ENCODE measurements around the gene EXOSC2.
"Not testable (repeated sequence)": the region's sequence is repeated elsewhere in the genome, so short reads cannot be mapped to it uniquely, and the experiment has no call there.

EXOSC2 gene

GRCh38 chr9:130668196-130668595 is 25.4 kb upstream of the EXOSC2 start:
- no peak for DNase-seq

- no peak for DNase-seq
Observed at GRCh38 chr9:130668659-130669058, 24.9 kb upstream of the EXOSC2 start.

GRCh38 chr9:130669965-130670364 is 23.6 kb upstream of the EXOSC2 start:
- DNase-seq, result no peak

- no peak for DNase-seq
Observed at GRCh38 chr9:130670644-130671043, 22.9 kb upstream of the EXOSC2 start.

- no peak for DNase-seq
Observed at GRCh38 chr9:130672466-130672865, 21.1 kb upstream of the EXOSC2 start.

GRCh38 chr9:130672933-130673615 is 20.5 kb upstream of the EXOSC2 start:
- DNase-seq, result no peak

- DNase-seq, result no peak
Observed at GRCh38 chr9:130675396-130675795, 18.2 kb upstream of the EXOSC2 start.

GRCh38 chr9:130677252-130677651 is 16.3 kb upstream of the EXOSC2 start:
- no peak for DNase-seq

- DNase-seq, result peak; percentile 75
Observed at GRCh38 chr9:130680836-130681768, 12.5 kb upstream of the EXOSC2 start.

GRCh38 chr9:130681769-130682420 is 11.7 kb upstream of the EXOSC2 start:
- no peak for DNase-seq

GRCh38 chr9:130682421-130683121 is 11.0 kb upstream of the EXOSC2 start:
- peak; percentile 69 for DNase-seq

- no peak for DNase-seq
Observed at GRCh38 chr9:130685104-130685503, 8.5 kb upstream of the EXOSC2 start.

GRCh38 chr9:130685945-130686344 is 7.6 kb upstream of the EXOSC2 start:
- not testable (repeated sequence) for DNase-seq

- DNase-seq, result no peak
Observed at GRCh38 chr9:130687615-130688014, 6.0 kb upstream of the EXOSC2 start.

GRCh38 chr9:130688072-130688471 is 5.5 kb upstream of the EXOSC2 start:
- no peak for DNase-seq

GRCh38 chr9:130689572-130689936 is 4.0 kb upstream of the EXOSC2 start:
- DNase-seq, result no peak

- DNase-seq, result no peak
Observed at GRCh38 chr9:130689937-130690700, 3.5 kb upstream of the EXOSC2 start.

GRCh38 chr9:130692321-130692720 is 1.3 kb upstream of the EXOSC2 start:
- DNase-seq, result peak; percentile 52

GRCh38 chr9:130693101-130693425 is 517 bp upstream of the EXOSC2 start:
- DNase-seq, result no peak

- peak; percentile 30 for DNase-seq
Observed at GRCh38 chr9:130694205-130694604, 625 bp downstream of the EXOSC2 start.

GRCh38 chr9:130696139-130696650 is 2.6 kb downstream of the EXOSC2 start:
- DNase-seq, result no peak

- DNase-seq, result no peak
Observed at GRCh38 chr9:130696996-130697395, 3.4 kb downstream of the EXOSC2 start.
